ENCODE data around the gene IL20RA.

Gene IL20RA

GRCh38 chr6:137051790-137052472 lies 7.2 kb upstream of the IL20RA start:
- in situ Hi-C loops (cut with HindIII; ENCODE audit: low pct_ligation_motif_present, low pct_unique_long_range_greater_than_20kb, low sequenced_read_pairs): no loop called here
- DNase-seq: no peak

DNA sequence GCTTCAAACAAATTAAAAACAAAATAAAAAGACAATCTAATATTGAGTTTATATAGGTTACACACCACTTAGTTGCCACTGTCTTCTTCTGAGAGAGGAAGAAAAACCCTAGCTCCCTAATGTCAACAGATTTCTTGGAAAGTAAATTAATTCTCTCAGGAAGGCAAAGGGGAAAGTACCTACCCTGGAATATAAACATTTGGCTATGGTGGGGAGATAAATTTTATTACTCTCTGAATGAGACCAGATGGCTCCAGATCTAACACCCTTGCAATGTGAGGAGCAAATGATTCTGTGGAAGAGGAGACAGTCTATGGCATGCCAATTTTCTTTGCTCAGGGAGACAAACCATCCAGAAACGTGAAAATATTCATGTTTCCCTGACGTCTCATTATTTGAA lies 4.3 kb upstream of the IL20RA start:
- in situ Hi-C loops (cut with HindIII; ENCODE audit: low pct_ligation_motif_present, low pct_unique_long_range_greater_than_20kb, low sequenced_read_pairs): no loop called here
- DNase-seq: no peak

- DNase-seq: no peak
Measured at GRCh38 chr6:137046871-137047412, 2.2 kb upstream of the IL20RA start.

GRCh38 chr6:137045222-137045789 lies 541 bp upstream of the IL20RA start:
- in situ Hi-C loops (cut with HindIII; ENCODE audit: low pct_ligation_motif_present, low pct_unique_long_range_greater_than_20kb, low sequenced_read_pairs): no loop called here
- no peak for DNase-seq

More at GRCh38 chr6:137046871-137047412, 2.2 kb upstream of the IL20RA start:
- in situ Hi-C loops (cut with HindIII; ENCODE audit: low pct_ligation_motif_present, low pct_unique_long_range_greater_than_20kb, low sequenced_read_pairs): no loop called here

GRCh38 chr6:137043710-137044365 lies 927 bp downstream of the IL20RA start:
- peak; percentile 30 for DNase-seq
- in situ Hi-C loops (cut with HindIII; ENCODE audit: low pct_ligation_motif_present, low pct_unique_long_range_greater_than_20kb, low sequenced_read_pairs): no loop called here

DNA sequence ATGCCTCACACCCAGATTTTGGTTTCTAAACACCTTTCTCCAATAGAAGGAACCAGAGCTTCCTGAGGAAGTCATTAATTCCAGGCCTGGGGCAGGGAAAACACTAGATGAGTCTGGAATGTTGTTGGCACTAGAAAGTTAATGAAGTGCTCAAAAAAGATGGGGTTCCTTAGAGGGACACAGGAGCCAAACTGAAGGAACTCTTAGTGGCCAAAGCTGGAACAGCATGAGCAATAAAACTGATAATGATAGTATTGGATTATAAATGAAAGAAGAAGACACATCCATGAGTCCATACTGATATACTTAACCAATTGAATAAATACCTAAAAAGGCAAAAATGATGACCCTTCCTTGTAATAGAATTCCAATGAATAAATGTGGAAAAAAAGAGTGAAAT lies 4.4 kb downstream of the IL20RA start:
- DNase-seq: no peak
- in situ Hi-C loops (cut with HindIII; ENCODE audit: low pct_ligation_motif_present, low pct_unique_long_range_greater_than_20kb, low sequenced_read_pairs): no loop called here

GRCh38 chr6:137039010-137039409 lies 5.8 kb downstream of the IL20RA start:
- in situ Hi-C loops (cut with HindIII; ENCODE audit: low pct_ligation_motif_present, low pct_unique_long_range_greater_than_20kb, low sequenced_read_pairs): no loop called here
- no peak for DNase-seq

DNA sequence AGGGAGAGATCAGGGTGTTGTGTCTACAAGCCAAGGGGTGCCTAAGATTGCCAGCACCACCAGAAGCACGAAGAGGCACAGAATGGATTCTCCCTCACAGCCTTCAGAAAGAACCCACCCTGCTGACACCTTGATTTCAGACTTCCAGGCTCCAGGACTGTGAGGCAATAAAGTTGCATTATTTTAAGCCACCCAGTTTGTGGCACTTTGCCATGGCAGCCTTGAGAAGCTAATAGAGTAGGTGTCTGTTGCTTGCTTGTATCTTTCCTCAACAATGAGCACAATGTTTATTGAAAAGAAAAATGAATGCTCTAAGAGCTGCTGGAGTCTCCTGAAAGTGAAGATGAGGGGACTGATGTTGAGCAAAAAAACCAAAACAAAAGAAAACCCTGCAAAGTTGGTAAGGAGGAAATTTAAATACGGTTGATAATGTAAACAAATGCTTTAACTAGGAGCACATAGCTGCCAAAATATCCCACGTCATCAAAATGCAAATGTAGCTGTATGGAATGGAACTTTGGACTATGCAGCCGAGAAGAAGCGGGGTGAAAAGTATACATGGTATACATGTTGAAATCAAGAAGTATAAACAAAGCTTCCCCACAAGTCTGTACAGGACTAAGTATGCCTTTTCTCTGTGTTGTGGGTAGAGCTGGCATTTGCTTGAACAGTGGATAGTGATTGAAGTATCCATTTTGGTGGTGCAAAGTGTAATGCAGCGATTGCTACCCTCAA lies 8.0 kb downstream of the IL20RA start:
- in situ Hi-C loops (cut with HindIII; ENCODE audit: low pct_ligation_motif_present, low pct_unique_long_range_greater_than_20kb, low sequenced_read_pairs): no loop called here
- DNase-seq: no peak

GRCh38 chr6:137033828-137034227 lies 10.9 kb downstream of the IL20RA start:
- no peak for DNase-seq
- in situ Hi-C loops (cut with HindIII; ENCODE audit: low pct_ligation_motif_present, low pct_unique_long_range_greater_than_20kb, low sequenced_read_pairs): no loop called here

DNA sequence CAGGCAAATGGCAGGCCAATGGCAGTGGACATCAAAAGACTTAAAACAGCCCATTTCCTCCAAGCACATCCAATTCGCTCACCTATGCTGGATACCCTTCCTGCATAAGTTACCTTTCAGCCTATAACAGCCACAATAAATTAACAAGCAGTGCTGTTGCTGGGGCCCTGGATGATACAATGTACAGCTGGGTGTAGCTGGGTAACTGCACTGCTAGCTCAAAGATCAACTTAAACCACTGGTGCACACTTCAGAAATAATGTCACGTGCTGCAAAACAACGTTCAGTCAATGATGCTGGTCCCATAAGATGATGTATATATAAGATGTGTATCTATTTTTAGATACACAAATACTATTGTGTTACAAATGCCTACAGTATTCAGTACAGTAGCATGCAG lies 13.6 kb downstream of the IL20RA start:
- in situ Hi-C loops (cut with HindIII; ENCODE audit: low pct_ligation_motif_present, low pct_unique_long_range_greater_than_20kb, low sequenced_read_pairs): no loop called here
- no peak for DNase-seq

GRCh38 chr6:137028912-137029311 lies 15.9 kb downstream of the IL20RA start:
- DNase-seq: no peak

GRCh38 chr6:137025786-137026730 lies 18.7 kb downstream of the IL20RA start:
- in situ Hi-C loops (cut with HindIII; ENCODE audit: low pct_ligation_motif_present, low pct_unique_long_range_greater_than_20kb, low sequenced_read_pairs): no loop called here
- DNase-seq: no peak

More at GRCh38 chr6:137028912-137029311, 15.9 kb downstream of the IL20RA start:
- in situ Hi-C loops (cut with HindIII; ENCODE audit: low pct_ligation_motif_present, low pct_unique_long_range_greater_than_20kb, low sequenced_read_pairs): no loop called here

GRCh38 chr6:137024237-137024990 lies 20.4 kb downstream of the IL20RA start:
- no peak for DNase-seq
- in situ Hi-C loops (cut with HindIII; ENCODE audit: low pct_ligation_motif_present, low pct_unique_long_range_greater_than_20kb, low sequenced_read_pairs): no loop called here

- DNase-seq: no peak
- in situ Hi-C loops (cut with HindIII; ENCODE audit: low pct_ligation_motif_present, low pct_unique_long_range_greater_than_20kb, low sequenced_read_pairs): no loop called here
Measured at GRCh38 chr6:137020776-137021175, 24.0 kb downstream of the IL20RA start.

DNA sequence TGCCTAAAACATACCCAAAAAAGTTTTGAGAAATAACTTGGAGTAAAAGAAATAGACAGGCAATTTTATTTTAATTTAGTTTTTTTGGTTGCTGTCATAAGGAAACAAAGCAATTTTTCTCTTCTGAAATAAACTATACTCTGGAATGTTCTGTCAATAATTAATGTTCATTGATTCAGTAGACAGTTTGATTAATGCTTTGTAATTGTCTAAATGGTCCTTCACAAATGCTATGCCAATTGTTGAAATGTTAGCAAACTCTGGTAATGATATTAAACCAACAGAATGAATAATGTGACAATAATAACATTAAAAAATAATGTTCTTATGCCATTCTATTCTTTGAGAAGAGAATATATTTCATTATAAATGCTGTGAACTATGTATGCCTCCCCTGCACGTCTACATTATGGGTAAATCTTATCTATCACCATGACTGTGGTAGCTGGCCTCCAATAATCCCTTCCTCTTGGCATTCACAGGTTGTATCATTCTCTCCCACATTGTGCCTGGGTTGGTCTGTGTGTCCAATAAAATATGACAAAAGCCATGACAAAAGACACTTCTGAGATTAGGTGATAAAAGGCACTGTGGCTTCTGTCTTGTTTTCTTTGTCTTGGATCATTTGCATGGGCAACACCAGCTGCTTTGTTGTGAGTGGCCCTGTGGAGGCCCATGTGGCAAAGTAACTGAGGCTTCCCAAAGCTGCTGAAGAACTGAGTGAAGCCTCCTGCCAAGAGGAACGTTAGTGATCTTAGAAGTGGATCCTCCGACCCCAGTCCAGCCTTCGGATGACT lies 25.1 kb downstream of the IL20RA start:
- in situ Hi-C loops (cut with HindIII; ENCODE audit: low pct_ligation_motif_present, low pct_unique_long_range_greater_than_20kb, low sequenced_read_pairs): no loop called here
- DNase-seq: no peak

DNA sequence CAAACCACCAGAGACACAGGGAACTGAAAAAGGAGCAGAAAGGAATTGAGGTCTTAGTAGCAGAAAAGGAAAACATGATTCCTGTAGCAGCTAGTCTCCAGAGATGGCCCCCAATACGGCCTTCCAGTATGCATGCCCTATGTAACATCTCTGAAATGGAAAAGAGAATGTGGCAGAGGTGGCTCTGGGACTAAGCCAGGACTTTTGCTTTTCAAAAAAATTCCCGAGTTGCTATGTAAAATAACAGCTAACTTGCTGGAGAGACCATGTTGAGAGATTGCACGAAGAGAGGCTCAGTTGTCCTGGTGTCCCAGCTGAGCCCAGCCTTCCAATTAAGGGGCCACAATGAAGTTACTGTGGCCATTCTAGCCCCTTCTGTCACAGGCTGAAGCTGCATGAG lies 27.7 kb downstream of the IL20RA start:
- no peak for DNase-seq
- in situ Hi-C loops (cut with HindIII; ENCODE audit: low pct_ligation_motif_present, low pct_unique_long_range_greater_than_20kb, low sequenced_read_pairs): no loop called here

GRCh38 chr6:137016356-137016755 lies 28.4 kb downstream of the IL20RA start:
- in situ Hi-C loops (cut with HindIII; ENCODE audit: low pct_ligation_motif_present, low pct_unique_long_range_greater_than_20kb, low sequenced_read_pairs): no loop called here

More at GRCh38 chr6:137016356-137016755, 28.4 kb downstream of the IL20RA start:
- DNase-seq: no peak

Measured in ACHN (cell line).